Stimulated activated CD4-positive, alpha-beta T cell treated with anti-CD3 and anti-CD28 coated beads, TNF-alpha, amount 100 ng/mL, for 4 hours (primary cell): ENCODE data around the gene TGM1.

ENCODE experiments used
- DNase-seq, 3 experiments: peaks; one replicate each; pipeline ENCODE4 v3.0.0-alpha.2; 2020; ENCODE audit warnings: low read depth in 3 of 3

Gene TGM1

DNA sequence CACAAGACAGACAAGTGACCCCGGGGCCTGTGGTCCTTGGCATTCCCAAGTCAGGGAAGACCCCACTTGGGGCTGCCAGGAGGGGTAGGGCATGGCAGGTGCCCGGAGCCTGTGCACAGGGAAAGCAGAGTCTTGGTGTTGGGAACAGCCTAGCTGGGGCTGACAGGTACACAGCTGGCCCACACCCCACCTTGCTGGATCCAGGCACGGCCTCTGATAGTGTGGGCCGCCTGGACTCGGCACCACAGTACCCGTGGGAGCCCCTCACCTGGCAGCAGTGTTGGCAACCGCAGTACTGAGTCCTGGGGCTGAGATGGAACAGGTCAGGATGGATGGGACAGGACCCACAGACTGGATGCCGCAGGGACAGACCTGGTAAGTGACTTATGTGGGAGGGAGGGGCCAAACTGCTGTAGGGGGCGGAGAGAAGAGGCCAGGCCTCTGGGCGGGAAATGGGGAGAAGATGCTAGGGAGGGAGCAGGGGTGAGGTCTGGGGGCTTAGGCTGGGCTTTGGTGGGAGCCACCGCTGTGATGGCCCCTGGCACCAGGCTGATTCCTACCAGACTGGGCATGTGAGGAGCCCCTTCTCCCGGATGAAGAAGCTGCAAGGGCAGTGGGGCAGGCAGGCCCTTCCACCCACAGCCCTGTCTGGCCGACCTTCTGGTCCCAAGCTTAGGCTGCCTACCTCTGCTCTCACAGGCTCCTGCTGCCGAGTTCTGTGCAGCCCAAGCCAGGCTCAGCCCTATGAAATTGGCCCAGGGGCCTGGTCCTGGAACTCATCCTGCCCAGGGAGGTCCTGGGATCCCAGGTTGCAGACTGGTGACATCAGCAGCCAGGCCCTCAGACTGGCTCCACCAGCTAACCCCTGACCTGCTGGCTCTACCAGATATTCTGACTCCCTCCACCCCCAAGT, at the start of gene TGM1:
Gene TGM1 (minus strand): TSS at position 357 of the 913 bp plus-strand sequence. CDS start 825 bp downstream, outside the sequence.
- DNase-seq, result no peak

- no peak for DNase-seq
Measured at GRCh38 chr14:24311837-24312615, 49.0 kb upstream of the TGM1 start.

DNA sequence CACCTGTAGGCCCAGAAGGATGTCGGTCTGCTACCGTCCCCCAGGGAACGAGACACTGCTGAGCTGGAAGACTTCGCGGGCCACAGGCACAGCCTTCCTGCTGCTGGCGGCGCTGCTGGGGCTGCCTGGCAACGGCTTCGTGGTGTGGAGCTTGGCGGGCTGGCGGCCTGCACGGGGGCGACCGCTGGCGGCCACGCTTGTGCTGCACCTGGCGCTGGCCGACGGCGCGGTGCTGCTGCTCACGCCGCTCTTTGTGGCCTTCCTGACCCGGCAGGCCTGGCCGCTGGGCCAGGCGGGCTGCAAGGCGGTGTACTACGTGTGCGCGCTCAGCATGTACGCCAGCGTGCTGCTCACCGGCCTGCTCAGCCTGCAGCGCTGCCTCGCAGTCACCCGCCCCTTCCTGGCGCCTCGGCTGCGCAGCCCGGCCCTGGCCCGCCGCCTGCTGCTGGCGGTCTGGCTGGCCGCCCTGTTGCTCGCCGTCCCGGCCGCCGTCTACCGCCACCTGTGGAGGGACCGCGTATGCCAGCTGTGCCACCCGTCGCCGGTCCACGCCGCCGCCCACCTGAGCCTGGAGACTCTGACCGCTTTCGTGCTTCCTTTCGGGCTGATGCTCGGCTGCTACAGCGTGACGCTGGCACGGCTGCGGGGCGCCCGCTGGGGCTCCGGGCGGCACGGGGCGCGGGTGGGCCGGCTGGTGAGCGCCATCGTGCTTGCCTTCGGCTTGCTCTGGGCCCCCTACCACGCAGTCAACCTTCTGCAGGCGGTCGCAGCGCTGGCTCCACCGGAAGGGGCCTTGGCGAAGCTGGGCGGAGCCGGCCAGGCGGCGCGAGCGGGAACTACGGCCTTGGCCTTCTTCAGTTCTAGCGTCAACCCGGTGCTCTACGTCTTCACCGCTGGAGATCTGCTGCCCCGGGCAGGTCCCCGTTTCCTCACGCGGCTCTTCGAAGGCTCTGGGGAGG, 47.9 kb upstream of the TGM1 start, which contains the start of gene LTB4R:
Gene LTB4R (plus strand): TSS at position 857 of the 959 bp plus-strand sequence. CDS start 4,150 bp downstream, outside the sequence.
- peak in 2 of 3 experiments; percentile 37 to 45 for DNase-seq

- no peak for DNase-seq
Measured at GRCh38 chr14:24310265-24310645, 47.3 kb upstream of the TGM1 start.

- DNase-seq, result no peak
Measured at GRCh38 chr14:24309538-24310264, 46.7 kb upstream of the TGM1 start, which contains the start of gene LTB4R2. Gene LTB4R2 (plus strand): TSS chr14:24310140. CDS start chr14:24310665, 525 bp downstream.

DNA sequence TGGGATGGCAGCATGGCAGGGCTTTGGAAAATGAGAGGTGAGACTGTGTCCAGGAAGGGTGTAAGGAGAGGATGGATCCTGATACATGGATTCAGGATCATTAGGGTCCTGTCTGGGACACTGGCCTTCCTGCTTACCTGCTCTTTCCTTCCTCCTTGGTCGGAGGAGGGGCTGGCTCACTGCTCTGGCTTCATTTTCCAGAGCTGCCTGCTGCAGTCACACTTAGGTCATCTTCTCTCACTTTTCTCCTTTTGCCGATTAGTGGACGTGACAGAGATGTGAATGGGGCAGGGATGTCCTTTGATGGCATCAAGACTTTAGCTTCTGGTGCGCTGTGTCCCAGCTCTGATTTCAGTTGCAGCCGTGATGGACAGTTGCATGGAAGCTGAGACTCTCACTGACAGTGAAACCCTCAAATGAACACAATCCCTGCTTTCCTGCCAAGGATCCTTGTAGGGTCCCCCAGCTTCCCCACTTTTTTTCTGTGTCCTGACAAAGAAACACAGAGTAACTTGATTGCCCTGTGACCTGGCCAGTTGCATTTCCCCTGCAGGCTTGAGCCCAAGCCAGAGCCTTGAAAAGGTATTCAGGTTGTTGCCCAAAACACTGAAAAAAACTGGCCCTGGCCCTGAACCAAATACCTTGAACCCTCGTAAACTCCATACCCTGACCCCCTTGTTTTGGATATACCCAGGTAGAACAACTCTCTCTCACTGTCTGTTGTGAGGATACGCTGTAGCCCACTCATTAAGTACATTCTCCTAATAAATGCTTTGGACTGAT, 45.6 kb upstream of the TGM1 start:
- no peak for DNase-seq

GRCh38 chr14:24307575-24308341, 44.8 kb upstream of the TGM1 start, which contains the start of gene CIDEB:
Gene CIDEB (minus strand): TSS chr14:24307977. CDS start chr14:24307858, 119 bp downstream.
- DNase-seq, result peak in 1 of 3 experiments; percentile 43

GRCh38 chr14:24307156-24307574, 44.2 kb upstream of the TGM1 start:
- no peak for DNase-seq

DNA sequence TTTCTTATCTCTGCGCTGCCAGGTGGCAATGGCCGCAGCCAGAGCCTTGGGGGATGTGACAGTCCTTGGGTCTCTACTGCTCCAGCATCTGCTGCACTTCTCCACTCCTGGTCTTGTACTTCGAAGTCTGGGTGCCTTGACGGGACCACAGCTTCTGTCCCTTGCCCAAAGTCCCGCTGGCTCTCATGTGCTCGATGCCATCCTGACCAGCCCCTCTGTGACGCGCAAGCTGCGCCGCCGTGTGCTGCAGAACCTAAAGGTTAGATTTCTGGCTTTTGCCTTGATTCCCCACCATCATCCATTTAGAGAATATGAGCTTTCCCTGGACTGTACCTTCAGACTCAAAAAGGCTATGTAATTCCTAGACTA, 41.0 kb upstream of the TGM1 start:
- no peak for DNase-seq

GRCh38 chr14:24300326-24300980, 37.5 kb upstream of the TGM1 start:
- DNase-seq, result no peak

GRCh38 chr14:24299255-24300191, 36.5 kb upstream of the TGM1 start, which contains the start of the genes DHRS1 and NOP9:
Gene DHRS1 (minus strand): TSS chr14:24299780. CDS start chr14:24299106, 674 bp downstream.
Gene NOP9 (plus strand): TSS chr14:24299850. CDS start chr14:24299955, 105 bp downstream.
- DNase-seq, result peak; percentile 85 to 92 (median 86)

DNA sequence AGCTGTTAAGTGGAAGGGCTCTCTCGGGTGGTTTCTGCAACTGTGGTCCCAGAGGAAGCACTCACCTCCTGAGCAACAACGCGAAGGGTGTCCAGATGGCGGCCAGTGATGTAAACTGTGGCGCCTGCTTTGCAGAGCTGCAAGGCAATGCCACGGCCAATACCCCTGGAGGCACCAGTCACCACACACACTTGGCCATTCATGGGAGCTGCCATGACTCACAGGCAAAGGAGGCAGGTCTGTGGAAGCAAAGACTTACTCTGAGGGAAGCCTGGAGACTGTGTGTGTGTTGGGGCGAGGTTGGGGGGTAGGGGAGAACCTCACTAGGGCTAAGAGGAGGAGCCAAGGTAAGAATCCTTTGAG, 35.9 kb upstream of the TGM1 start:
- DNase-seq, result no peak

DNA sequence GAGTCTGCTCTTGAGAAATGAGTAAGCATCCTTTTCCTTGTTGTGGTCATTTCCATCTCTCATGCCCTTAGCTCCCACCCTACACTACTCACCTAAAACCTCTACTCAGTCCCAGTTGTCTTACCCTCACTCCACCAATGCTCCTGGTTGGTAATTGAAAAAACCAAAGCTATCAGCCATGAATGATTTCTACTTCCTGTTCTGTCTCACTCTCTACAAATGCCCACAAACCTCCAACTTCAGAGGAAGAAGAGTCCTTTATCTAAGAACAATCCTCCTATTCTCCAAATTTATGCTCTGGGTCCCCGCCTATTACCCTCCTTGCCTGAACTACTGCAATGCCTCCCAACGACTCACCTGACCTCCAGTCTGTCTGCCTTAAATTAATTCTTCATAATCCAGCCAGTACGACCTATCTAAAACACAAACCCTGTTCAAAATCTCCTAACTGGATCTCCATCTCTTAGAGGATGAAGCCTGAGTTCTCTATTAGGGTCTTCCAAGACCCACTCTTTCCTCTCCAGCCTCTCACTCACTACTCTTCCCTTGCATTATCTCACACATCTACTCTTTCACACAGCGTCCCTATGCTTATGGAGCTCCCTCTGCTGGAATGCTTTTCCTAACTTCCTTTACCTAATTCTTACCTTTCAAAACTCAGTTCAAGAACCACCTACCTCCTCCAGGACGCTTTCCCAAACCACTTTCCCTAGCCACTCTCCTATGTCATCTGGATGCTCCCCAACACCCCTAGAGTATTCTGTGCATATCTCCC, 34.4 kb upstream of the TGM1 start:
- no peak for DNase-seq

GRCh38 chr14:24296341-24297157, 33.6 kb upstream of the TGM1 start:
- DNase-seq, result peak; percentile 47 to 59 (median 56)

- no peak for DNase-seq
Measured at GRCh38 chr14:24293525-24293924, 30.5 kb upstream of the TGM1 start.
